Ureter (tissue), 1 donor: ENCODE results near the gene DDHD1. TPM values are rescaled to one million over a fixed set of nuclear protein-coding genes. Genes with fewer than 3 reads are reported as not detected.
"Not testable (repeated sequence)": the region's sequence is repeated elsewhere in the genome, so short reads cannot be mapped to it uniquely, and the experiment has no call there.

Experiments used
- DNase-seq: peaks from one replicate; pipeline ENCODE4 v3.0.0-alpha.2; 2020; ENCODE audit warnings: low spot score
- total RNA-seq: library from RNA; stranded (reverse); gene quantifications from one replicate; pipeline ENCODE4 v1.2.4, GENCODE V29; 2023
- donor health status: DM: yes; HTN: yes; CAD: no.

The DDHD1 gene
- total RNA-seq, 1 donor from 2014 or later, result 34.1 TPM

GRCh38 chr14:53108292-53109104 is 44.6 kb downstream of the DDHD1 start:
- DNase-seq, result no peak

DNA sequence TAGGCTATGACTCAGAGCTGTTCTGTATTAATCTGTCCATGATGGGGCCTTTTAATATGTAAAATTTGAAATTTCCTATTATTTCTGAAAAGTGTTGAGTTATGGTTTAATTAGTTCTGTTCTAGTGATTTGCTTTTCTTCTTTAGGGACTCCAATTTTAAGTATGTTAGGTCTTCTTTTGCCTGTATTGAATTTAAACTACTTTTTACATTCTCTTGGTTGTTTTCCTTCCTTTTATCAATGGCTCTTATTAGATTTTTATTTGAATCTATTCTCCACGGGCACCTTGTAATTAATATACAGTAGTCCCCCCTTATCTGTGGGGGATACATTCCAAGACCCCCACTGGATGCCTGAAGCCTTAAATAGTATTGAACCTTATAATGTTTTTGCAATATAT is 46.4 kb downstream of the DDHD1 start:
- no peak for DNase-seq

DNA sequence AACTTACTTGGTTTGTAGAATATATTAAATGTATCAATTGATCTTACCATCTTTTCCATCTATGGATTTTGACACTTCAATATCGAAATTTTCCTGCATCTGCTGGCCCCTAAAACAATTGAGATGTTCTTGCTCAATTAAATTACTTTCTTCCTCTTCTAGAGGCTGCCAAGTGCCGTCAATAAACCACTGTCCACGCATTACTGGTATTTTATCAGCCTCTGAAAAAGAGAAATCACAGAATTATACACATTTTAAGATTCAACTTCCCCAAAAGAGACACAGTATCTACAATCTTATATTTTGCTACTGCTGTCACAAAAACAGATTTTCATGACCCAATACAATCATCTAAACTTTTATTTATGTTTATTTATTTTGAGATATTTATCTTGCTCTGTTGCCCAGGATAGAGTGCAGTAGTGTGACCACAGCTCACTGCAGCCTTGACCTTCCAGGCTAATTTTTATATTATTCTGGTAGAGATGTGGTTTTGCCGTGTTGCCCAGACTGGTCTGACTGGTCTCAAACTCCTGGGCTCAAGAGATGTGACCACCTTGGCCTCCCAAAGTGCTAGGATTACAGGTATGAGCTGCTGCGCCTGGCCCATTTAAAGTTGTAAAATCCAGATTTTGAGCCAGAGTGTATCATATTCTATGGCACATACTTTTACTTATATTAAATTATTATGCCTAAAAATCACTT is 49.3 kb downstream of the DDHD1 start:
- DNase-seq, result no peak

DNA sequence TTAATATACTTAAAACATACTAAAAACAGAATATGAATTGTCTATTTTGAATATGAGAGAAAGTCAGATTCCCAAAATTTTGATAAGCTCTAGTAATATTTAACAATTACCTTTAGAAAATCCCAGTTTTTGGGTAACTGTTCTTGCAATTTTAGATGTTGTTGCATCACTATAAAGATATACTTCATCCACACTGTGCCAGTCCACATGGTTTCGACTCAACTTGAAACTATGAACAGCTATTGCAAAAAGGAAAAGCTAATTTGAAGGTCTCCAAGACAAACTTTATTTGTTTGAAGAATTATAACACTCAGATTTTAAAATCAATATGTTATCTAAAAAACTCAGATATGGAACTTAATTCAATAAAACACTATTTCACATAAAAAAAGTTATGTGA is 59.9 kb downstream of the DDHD1 start:
- DNase-seq, result no peak

GRCh38 chr14:53090853-53091252 is 62.3 kb downstream of the DDHD1 start:
- no peak for DNase-seq

- DNase-seq, result not testable (repeated sequence)
These were observed 68.2 kb downstream of the DDHD1 start for GRCh38 chr14:53084954-53085353.

DNA sequence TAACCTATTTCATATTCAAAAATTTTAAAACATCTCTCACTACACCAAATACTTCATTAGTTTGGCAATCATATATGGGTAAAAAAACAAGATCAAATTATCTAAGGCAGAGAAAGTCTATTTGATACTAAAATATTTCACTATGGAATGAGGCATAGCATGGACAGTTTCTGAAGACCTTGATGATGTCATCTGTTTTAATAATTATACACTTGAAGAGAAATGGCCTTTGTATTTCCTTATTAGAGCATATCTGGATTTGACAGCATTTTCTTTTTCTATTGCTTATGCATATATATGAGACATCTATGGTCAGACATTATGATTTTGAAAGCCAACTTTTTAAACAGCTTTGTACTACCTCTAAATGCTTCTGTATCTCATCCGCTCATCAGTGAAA is 88.6 kb downstream of the DDHD1 start:
- no peak for DNase-seq

DNA sequence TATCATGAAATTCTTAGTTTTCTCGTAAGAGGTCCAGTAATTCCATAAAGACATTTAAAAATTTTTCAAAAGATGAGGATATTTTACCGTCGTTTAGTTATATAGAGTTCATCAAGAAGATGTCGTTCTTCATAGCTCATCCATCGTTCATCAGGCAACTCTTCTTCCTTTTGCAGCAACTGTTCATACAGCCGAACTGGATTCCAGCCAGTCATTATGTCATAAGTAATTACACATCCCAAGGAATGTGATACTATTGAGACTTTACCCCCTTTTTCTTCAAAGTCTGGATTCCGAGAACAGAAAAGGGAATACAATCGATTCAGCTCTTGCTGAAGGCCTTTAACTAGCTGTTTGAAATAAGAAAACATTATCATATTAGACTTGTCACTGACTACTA is 90.3 kb downstream of the DDHD1 start:
- DNase-seq, result no peak

- DNase-seq, result no peak
These were observed 93.1 kb downstream of the DDHD1 start for GRCh38 chr14:53060046-53060445.

DNA sequence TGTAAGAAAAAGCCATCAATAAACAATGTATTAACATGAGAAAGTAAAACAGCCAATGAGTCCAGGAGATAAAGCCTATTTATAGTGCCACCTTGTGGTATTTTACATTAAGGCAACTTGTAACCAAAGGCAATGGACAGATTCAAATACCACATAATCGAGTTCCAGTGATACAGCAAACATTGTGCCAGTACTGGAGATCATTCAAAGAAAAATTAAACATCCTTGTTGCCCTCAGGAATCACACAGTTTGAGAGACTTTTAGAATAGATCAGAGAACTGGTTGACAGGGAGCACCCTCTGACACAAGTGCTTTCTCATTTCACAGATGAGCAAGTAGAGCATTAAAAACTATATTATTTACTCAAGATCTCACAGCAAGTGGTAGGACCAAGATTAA is 98.1 kb downstream of the DDHD1 start:
- DNase-seq, result no peak

DNA sequence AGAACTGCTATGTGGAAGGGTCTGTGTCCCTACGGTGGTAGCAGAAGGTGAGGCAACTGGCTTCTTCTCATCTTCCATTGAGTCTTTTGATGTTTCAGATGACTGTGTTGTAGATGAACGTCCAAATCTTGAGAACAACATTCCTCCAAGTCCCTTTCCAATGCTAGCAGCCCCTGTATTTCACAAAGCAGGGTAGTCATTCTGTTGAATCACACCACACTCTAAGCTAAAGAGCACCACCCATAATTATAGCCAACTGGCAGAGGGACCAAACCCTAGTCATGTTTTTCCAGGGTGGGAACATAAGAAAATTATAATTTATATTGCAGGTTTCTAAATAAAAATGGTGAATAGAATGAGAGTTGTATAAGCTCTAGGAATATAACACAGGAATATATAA is 98.7 kb downstream of the DDHD1 start:
- no peak for DNase-seq

DNA sequence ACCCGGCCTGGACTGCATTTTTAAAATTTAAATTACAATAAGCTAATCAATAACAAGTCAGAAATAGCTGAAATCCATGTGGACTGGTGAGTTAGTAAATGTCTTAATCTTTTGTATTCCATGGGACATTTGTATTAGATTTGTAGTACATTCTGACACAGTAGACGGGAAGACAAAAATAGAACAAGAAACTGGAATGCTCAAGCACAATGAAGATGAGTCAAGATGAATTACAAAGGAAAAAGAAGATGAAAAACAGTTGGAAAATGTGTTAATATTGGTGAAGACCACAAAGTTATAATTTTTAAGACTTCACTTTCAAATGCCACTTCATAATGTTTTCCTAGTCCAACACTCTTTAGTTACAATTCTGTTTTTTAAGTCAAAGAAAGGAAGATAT is 104.5 kb downstream of the DDHD1 start:
- no peak for DNase-seq

GRCh38 chr14:53047307-53048069 is 105.6 kb downstream of the DDHD1 start:
- no peak for DNase-seq

- DNase-seq, result no peak
These were observed 108.6 kb downstream of the DDHD1 start for GRCh38 chr14:53044486-53044885.

- DNase-seq, result no peak
These were observed 110.0 kb downstream of the DDHD1 start for GRCh38 chr14:53043027-53043581.

DNA sequence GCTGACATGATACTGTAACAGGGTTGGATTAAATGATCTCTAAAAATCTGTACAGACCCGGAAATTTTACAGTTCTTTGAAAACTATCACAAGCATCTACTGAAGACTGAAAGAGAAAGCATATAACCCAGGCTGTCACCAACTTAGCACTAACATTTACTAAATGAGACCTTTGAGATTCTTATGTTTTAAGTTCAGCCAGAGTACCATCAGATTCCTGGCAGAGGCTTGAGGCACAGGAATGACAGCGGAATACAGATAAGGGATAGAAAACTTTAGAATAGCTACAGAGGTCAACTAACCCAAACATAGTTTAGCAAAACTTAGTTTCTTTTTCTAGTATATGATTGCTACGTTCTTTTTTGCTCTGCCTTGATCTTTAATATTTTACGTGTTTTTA is 110.6 kb downstream of the DDHD1 start:
- DNase-seq, result no peak

GRCh38 chr14:53041067-53041466 is 112.1 kb downstream of the DDHD1 start:
- DNase-seq, result no peak

GRCh38 chr14:53038629-53039028 is 114.5 kb downstream of the DDHD1 start:
- DNase-seq, result no peak

GRCh38 chr14:53037016-53037415 is 116.1 kb downstream of the DDHD1 start:
- DNase-seq, result no peak

DNA sequence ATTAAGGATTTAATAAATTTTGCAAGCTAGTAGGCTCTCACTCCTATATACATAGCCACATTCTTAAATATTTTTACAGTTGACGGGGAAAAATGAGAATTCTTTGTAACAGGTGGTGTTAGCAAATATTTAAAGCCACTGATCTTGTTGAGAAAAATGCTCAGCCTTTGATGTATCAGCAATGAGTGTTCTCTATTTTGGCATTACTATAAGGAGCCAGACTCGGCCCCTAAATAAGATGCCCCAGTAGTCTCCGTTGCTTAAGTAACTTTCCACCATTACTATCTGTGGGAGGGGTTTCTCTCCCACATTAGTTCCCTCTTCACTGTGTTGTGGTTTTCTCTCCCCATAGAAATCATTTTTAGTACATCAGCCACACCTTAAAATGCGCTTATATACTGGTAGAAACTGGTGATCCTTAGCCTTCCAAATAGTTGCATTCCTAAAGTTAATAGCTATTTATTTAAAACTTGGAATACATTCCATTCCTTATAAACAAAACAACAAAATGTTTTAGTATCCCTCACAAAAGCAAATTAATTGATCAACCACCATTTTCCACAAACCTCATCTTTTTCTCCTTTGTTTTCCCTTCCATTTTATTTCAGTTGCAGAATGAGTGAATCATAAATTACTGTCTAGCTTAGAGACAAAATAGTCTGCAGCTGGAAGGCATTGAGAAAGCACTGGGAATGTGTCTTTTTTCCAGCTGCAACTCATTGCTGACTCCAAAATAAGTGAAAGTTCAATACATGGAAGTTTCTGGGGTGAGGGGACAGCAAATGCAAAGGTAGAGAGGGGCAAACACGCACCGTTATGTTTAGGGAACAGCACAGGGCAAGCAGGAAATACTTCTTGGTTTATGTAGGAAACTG is 117.5 kb downstream of the DDHD1 start:
- no peak for DNase-seq

DNA sequence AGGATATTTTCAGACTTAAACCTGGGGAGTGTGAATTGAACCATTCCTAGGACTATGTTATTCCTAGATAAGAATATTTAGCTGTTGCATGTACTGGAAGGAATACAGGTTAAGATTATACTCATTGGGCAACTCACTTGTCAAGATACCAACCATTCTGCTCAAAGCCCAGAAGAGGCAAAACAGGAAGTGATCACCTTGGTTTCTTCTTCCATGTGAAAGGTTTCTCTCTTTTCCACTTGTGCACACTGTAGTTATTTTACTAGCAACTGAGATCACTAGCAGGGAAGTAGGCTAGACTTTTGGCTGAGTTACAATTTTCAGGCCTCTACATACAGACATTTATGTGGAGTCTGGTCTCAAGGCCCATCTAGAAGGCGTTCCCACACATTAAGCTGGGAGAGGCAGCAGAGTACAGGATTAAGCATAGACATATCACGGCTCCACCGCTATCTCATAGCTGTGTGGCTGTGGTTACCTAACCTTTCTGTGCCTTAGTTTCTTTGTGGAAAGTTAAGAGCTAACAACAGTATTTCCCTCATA is 118.4 kb downstream of the DDHD1 start:
- no peak for DNase-seq
